A673 (cell line): Measurements from ENCODE around the gene GPRC5D.

ENCODE experiments used
- EZH2 ChIP-seq: fragments of 200-600 bp; sonication (generic); IDR thresholded peaks from 2 replicates; pipeline ENCODE4 v1.6.1; 2017; ENCODE audit warnings: borderline replicate concordance, low read depth, mild to moderate bottlenecking, mixed read lengths, antibody characterized with exemption, low read length; ENCODE audit not compliant: poor library complexity, severe bottlenecking
- TF ChIP-seq, protein P1 (sequence below): fragments of 300-800, 200-600 bp; sonication (generic); conservative IDR thresholded peaks from 2 replicates; pipeline ENCODE4 v1.5.1; 2017; ENCODE audit warnings: low read depth, mild to moderate bottlenecking, antibody characterized with exemption, low read length, moderate library complexity, mixed read lengths

DNA sequence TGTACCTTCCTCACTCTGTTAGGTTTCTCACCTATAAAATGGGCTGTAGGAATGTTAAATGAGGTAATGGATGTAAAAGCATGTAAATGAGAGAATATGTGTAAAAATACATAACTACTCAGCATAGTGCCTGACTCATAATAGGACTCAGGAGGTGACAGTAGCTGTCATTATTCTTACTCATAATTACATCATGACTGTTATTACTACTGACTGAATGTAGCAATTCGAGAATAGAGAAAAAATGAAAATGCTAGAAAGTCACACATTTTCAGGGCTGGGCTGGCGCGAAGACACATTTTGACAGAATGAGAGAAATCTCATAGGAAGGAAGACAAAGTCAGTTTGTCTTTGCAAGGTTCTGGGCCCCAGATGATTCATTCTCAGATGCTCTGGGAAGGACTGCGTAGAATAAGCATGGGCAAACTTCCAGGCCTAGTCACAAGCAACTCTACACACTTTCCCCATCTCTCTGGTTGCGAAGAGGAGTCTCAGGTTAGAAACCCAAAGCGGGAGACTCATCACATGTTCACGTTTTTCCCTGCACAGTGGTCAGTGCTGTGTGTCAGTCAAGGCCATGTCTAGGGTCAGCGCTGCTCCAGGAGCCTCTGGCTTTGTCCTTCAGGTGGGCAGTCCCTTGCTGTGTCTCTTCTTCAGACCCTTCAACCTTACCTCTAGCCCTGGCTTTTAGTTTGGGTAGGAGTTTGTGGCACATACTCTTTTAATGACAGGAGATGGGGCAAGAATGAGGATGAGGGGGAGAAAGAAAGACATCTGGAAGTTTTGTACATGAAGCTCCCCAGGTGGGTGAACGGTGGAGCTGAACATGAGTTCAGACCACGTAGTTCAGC, 52.2 kb downstream of the GPRC5D start:
- TF ChIP-seq EZH2, result no peak
- TF ChIP-seq, protein P1, sequence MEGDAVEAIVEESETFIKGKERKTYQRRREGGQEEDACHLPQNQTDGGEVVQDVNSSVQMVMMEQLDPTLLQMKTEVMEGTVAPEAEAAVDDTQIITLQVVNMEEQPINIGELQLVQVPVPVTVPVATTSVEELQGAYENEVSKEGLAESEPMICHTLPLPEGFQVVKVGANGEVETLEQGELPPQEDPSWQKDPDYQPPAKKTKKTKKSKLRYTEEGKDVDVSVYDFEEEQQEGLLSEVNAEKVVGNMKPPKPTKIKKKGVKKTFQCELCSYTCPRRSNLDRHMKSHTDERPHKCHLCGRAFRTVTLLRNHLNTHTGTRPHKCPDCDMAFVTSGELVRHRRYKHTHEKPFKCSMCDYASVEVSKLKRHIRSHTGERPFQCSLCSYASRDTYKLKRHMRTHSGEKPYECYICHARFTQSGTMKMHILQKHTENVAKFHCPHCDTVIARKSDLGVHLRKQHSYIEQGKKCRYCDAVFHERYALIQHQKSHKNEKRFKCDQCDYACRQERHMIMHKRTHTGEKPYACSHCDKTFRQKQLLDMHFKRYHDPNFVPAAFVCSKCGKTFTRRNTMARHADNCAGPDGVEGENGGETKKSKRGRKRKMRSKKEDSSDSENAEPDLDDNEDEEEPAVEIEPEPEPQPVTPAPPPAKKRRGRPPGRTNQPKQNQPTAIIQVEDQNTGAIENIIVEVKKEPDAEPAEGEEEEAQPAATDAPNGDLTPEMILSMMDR, result no peak
